CD1c-positive myeloid dendritic cell (primary cell): Measurements from ENCODE around the gene HOXC6.

ENCODE experiments used
- DNase-seq: peaks from one replicate; pipeline ENCODE4 v3.0.0-alpha.2; 2016; ENCODE audit errors: extremely low spot score

The HOXC6 gene

DNA sequence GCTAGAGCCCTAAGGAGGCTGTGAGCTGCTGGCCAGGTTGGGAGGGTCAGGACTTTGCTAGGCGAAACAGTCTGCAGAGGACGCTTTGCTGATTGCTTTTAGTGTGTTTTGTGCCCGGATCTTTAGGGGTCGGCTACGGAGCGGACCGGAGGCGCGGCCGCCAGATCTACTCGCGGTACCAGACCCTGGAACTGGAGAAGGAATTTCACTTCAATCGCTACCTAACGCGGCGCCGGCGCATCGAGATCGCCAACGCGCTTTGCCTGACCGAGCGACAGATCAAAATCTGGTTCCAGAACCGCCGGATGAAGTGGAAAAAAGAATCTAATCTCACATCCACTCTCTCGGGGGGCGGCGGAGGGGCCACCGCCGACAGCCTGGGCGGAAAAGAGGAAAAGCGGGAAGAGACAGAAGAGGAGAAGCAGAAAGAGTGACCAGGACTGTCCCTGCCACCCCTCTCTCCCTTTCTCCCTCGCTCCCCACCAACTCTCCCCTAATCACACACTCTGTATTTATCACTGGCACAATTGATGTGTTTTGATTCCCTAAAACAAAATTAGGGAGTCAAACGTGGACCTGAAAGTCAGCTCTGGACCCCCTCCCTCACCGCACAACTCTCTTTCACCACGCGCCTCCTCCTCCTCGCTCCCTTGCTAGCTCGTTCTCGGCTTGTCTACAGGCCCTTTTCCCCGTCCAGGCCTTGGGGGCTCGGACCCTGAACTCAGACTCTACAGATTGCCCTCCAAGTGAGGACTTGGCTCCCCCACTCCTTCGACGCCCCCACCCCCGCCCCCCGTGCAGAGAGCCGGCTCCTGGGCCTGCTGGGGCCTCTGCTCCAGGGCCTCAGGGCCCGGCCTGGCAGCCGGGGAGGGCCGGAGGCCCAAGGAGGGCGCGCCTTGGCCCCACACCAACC, 1.5 kb downstream of the HOXC6 start:
- no peak for DNase-seq

DNA sequence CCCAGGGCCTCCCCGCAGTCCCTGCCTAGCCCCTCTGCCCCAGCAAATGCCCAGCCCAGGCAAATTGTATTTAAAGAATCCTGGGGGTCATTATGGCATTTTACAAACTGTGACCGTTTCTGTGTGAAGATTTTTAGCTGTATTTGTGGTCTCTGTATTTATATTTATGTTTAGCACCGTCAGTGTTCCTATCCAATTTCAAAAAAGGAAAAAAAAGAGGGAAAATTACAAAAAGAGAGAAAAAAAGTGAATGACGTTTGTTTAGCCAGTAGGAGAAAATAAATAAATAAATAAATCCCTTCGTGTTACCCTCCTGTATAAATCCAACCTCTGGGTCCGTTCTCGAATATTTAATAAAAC, 2.2 kb downstream of the HOXC6 start:
- DNase-seq, result no peak

GRCh38 chr12:54030889-54031471, 2.7 kb downstream of the HOXC6 start:
- DNase-seq, result no peak

- no peak for DNase-seq
These were observed 3.2 kb downstream of the HOXC6 start for GRCh38 chr12:54031480-54031879.

GRCh38 chr12:54032086-54032619, 3.9 kb downstream of the HOXC6 start:
- no peak for DNase-seq

DNA sequence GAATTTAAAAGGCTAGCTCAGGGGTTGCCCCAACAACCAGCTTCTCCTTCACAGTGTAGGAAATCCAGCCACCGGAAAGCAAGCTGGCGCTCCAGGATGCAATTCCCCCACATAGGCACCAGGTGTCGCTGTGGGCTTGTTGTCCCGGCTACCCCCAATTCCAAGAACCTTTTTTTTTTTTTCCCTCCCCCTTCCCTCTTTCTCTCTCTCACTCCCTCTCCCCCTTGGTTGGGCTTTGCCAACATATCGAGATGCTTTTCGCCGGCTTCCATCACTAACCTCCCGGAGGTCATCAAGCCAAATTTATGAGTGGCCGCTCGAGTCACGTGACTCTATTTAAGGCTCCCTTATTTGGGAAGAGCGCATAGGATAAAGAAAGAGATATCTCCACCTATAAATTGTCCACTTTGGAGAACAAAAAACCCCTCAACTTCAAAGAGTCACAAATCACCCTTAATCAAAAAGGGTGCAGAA, 4.4 kb downstream of the HOXC6 start, which contains the start of gene HOXC5:
HOXC5 (plus strand) TSS at position 424 of the 474 bp plus-strand sequence. CDS start 73 bp downstream, outside the sequence.
- DNase-seq, result peak; percentile 75

DNA sequence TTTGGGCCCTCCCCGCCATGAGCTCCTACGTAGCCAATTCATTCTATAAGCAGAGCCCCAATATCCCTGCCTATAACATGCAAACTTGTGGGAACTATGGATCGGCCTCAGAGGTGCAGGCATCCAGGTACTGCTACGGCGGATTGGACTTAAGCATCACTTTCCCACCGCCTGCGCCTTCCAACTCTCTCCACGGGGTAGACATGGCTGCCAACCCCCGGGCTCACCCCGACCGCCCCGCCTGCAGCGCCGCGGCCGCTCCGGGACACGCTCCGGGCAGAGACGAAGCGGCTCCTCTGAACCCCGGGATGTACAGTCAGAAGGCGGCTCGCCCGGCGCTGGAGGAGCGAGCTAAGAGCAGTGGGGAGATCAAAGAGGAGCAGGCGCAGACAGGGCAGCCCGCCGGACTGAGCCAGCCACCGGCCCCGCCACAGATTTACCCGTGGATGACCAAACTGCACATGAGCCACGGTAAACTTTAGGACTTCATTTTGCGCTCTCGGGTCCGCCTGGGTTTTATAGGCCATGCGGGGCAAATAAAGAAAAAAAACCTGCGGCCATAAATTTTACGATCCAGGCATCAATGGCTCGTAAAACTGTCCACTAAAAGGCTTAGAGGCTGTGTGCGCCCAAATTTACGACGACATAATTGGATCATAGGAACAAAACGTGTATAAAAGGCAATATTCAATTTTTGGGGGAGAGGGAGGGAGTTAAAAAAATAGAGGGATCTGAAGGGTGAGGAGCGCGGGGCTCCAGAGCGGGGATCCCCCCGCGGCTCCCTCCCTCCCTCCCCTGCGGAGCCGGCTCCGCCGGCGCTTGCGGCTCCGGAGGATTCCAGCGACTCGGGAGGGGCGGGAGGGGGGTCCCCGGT, 5.1 kb downstream of the HOXC6 start:
- no peak for DNase-seq

DNA sequence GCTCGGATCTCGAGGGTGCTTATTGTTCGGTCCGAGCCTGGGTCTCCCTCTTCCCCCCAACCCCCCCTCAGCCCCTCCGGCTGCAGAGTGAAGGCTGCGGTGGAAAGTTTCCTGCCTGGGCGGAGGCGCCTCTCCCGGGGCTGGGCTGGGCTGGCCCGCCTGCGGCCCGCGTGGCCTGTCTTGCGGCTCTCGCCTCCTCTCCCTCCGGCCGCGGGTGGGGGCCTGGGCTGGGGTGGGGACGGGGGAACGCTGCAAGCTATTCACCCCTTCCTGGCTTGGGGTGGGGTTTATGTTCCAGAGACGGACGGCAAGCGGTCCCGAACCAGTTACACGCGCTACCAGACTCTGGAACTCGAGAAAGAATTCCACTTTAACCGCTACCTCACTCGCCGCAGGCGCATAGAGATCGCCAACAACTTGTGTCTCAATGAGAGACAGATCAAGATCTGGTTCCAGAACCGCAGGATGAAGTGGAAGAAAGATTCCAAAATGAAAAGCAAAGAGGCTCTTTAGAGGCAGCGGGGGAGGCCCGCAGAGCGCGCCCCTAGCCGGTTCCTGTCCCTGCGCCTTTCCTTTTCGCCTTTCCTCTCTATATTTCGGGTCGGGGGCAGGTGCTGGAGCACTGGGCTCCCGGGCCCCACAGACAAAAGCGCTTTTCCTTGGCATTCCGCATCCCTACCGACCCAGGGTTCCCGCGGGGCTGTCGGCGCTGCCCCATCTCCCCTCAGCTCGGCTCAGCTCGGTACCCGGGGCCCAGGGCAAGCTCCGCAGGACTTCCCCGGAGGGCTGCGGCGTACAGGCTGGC, 5.9 kb downstream of the HOXC6 start:
- DNase-seq, result no peak

DNA sequence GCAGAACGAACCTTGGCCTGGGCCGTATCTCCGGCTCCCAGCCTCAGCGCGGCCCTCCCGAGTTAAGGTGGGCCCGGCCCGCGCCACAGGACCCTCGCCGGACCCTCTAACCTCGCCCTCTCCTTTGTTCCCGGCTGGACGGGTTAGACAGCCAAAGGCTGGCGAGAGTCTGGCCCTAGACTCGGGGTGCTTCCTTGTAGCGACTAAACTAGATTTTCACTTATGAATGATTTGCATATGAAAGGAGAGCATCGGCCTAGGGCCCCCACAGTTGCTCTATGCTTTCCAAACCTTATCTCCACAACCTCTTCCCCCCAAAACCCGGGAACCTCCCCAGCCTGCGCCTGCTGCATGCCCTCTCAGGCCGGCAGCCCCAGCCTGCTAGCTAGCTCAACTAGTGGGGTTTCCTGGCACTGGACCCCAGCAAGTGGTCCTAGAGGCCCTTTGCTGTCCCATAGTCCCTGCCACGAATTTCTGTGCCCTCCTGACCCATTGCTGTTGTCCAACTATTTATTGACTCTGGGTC, 6.6 kb downstream of the HOXC6 start:
- no peak for DNase-seq

DNA sequence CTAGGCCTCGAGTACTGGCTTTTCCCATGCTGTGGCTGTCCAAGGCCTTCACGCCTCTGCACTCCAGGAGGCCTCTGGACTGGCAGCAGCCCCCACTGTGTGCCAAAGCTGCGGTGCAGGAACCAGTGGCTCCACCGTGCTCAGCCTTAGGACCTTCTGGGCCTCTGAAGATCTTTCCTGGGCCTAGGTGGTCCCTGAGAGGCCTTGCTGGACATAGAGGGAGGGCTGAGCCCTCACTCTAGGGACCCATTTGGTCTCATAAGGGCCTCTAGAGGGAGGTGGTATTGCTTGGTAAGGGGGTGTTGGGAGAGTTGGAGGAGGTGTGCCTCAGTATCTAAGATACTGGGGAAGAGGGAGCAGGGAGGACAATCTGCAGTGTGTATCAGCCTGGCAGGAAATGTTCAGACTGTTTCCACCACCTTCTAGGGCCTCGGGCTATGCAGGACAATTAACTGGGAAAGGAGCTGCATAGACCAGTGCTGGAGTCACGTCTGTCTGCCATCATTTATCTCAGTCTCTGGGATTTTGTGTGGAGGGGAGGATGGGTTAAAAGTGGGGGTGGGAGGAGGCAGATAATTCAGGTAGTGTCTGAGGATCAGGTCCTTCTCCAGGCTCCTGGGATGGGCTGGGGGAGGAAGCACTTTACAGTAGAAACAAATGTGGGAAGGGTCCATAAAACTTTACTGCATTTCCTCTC, 7.5 kb downstream of the HOXC6 start:
- no peak for DNase-seq

- DNase-seq, result no peak
These were observed 8.6 kb downstream of the HOXC6 start for GRCh38 chr12:54036620-54037359.

DNA sequence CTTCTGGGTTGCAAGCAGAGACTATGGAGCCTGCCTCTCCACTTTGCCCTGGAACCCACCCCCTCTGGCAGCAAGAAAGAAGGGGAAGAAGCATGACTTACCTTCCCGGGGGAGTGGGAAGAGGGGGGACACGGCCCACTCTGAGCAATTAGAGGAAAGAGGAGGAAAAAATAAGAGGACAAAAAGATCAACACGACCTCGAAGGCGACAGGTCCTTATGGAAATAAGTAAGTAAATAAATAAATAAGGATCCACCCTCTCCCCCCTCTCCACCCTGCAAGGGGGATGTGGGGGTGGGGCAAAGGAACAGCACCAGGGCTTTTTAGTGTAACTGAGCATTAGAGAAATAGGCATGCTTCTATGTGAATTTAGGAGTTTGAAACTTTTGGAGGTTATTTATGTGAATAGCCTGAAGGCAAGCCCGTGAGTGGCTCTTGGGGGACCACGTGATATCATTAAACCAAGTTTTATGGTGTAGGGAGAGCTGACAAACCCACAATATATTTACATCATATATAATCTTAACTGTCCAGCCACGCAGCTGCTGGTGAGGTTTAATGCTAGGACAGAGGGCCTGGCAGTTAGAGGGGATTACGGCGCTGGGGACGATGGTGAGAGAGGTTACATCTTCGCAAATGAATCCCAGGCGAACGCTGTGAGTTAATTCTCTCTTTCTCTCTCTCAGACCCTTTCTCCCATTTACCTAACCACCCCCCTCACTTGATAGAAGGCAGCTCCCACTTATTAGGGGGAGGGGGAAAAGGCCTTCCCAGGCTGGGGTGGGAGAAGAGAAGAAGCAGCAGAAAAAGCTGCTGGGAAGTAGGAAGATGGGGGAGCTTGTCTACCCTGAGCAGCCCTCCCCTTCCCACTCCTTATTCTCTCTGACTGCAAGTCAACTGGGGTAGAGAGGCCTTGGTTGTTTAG, 9.4 kb downstream of the HOXC6 start:
- no peak for DNase-seq

GRCh38 chr12:54038284-54038870, 10.1 kb downstream of the HOXC6 start:
- DNase-seq, result no peak

- DNase-seq, result no peak
These were observed 10.7 kb downstream of the HOXC6 start for GRCh38 chr12:54038871-54039414.

- no peak for DNase-seq
These were observed 11.3 kb downstream of the HOXC6 start for GRCh38 chr12:54039417-54040147.

- DNase-seq, result no peak
These were observed 11.9 kb downstream of the HOXC6 start for GRCh38 chr12:54040148-54040494.

- DNase-seq, result no peak
These were observed 12.4 kb downstream of the HOXC6 start for GRCh38 chr12:54040648-54041047.
